MCF 10A (cell line): ENCODE data around the gene TMEM121. TPM values are rescaled to one million over a fixed set of nuclear protein-coding genes. Genes with fewer than 3 reads are reported as not detected.

Experiments
- BruUV-seq: library from RNA; stranded (reverse); fragments of 400-500 nt; replicated peaks from 2 replicates; lab custom pipeline; 2021; lab: Mats Ljungman, UMichigan
- CTCF ChIA-PET: fragments of 300-600 bp; sonication (Branson Sonifier 250); formaldehyde crosslinking; extraction: SDS; loops from one replicate; lab custom pipeline; 2021; ENCODE audit warnings: antibody characterized with exemption, inconsistent platforms; lab: Yijun Ruan, JAX
- POLR2A ChIA-PET: fragments of 300-600, 350-650 bp; sonication (Branson Sonifier 250); formaldehyde crosslinking; extraction: SDS; loops from one replicate; lab custom pipeline; 2020; ENCODE audit warnings: antibody characterized with exemption, inconsistent platforms; lab: Yijun Ruan, JAX
- DNase-seq: peaks from one replicate; pipeline ENCODE4 v3.0.0-alpha.2; 2018; ENCODE audit not compliant: unreplicated experiment
- H3K27ac Mint-ChIP-seq: one replicate; pipeline ENCODE4 v1.8.0; 2022; ENCODE audit warnings: mild to moderate bottlenecking, low read depth, mixed read lengths; ENCODE audit not compliant: unreplicated experiment
- H3K27me3 Mint-ChIP-seq: one replicate; pipeline ENCODE4 v1.8.0; 2022; ENCODE audit warnings: mixed read lengths; ENCODE audit not compliant: insufficient read depth, unreplicated experiment
- H3K36me3 Mint-ChIP-seq: one replicate; pipeline ENCODE4 v1.8.0; 2022; ENCODE audit warnings: mild to moderate bottlenecking, moderate library complexity, mixed read lengths; ENCODE audit not compliant: insufficient read depth, unreplicated experiment
- H3K4me1 Mint-ChIP-seq: one replicate; pipeline ENCODE4 v1.8.0; 2022; ENCODE audit warnings: mixed read lengths; ENCODE audit not compliant: insufficient read depth, unreplicated experiment
- H3K4me3 Mint-ChIP-seq: one replicate; pipeline ENCODE4 v1.8.0; 2022; ENCODE audit warnings: mild to moderate bottlenecking, moderate library complexity, mixed read lengths; ENCODE audit not compliant: unreplicated experiment
- H3K9me3 Mint-ChIP-seq: one replicate; pipeline ENCODE4 v1.8.0; 2022; ENCODE audit warnings: mixed read lengths; ENCODE audit not compliant: unreplicated experiment
- intact Hi-C: fragments of 100-400 bp; cut with micrococcal nuclease; formaldehyde crosslinking; loops from 2 replicates; pipeline ENCODE4 v1.14.1; 2022
- total RNA-seq: library from RNA; stranded (reverse); gene quantifications from 2 replicates; pipeline ENCODE4 v1.2.3, GENCODE V29; 2022
- TF ChIP-seq, protein P1 (sequence below): fragments of 200-600 bp; IDR thresholded peaks from one replicate; pipeline ENCODE4 v1.8.0; 2022; ENCODE audit warnings: antibody characterized with exemption, mild to moderate bottlenecking; ENCODE audit not compliant: unreplicated experiment

The TMEM121 gene
- total RNA-seq, 1 experiment from 2014 or later = 0.68 TPM

- intact Hi-C loops = no loop called here
- Mint-ChIP-seq H3K27ac (no peak overlapping the region), H3K4me1 (peaks cover 5% of the 10 kb centered on the region), H3K9me3 (no peaks in the 10 kb centered on the region), H3K4me3 (no peak overlapping the region), H3K27me3 (no peaks in the 10 kb centered on the region), H3K36me3 (peaks cover 14% of the 10 kb centered on the region)
- DNase-seq = no peak
- TF ChIP-seq, protein P1, sequence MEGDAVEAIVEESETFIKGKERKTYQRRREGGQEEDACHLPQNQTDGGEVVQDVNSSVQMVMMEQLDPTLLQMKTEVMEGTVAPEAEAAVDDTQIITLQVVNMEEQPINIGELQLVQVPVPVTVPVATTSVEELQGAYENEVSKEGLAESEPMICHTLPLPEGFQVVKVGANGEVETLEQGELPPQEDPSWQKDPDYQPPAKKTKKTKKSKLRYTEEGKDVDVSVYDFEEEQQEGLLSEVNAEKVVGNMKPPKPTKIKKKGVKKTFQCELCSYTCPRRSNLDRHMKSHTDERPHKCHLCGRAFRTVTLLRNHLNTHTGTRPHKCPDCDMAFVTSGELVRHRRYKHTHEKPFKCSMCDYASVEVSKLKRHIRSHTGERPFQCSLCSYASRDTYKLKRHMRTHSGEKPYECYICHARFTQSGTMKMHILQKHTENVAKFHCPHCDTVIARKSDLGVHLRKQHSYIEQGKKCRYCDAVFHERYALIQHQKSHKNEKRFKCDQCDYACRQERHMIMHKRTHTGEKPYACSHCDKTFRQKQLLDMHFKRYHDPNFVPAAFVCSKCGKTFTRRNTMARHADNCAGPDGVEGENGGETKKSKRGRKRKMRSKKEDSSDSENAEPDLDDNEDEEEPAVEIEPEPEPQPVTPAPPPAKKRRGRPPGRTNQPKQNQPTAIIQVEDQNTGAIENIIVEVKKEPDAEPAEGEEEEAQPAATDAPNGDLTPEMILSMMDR = no peak
- CTCF ChIA-PET = interaction anchor here (0.5 kb wide), 1 partner anchor 126 kb away, joined by 4 read pairs; no protein-coding TSS in a partner anchor
- POLR2A ChIA-PET = no interaction called here
- no TSS peak for BruUV-seq
Measured at GRCh38 chr14:105492971-105493871, 33.2 kb upstream of the TMEM121 start.

DNA sequence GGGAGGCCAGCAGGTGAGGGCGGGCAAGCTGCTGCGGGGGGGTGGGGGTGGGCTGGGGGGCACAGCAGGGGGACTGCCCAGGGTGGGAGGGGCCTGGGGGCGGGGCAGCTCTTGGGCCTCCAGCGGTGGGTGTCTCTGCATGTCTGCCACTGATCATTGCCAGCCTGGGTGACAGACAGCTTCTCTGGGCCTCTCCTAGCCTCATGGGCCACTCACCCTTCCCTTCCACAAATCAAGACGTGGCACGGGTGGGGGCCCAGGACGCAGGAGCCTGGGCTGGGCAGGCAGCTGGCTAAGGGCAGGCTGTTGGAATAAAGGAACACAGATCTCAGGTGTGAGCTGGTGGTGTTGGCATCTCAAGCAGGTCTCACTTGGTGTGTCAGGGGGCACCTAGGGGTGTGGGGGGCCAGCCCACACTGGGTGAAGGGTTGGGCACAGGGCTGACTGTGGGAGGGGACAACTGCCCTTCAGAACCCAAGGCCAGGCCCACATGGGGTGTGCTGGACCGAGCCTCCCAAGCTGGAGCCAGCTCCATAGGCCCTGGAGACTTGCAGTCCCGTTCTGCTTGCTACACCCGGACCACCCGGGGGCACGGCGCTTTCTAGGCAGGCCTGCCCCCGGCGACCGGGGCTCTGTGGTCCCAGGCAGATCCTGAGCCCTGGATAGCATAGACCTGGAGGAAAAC lies 32.3 kb upstream of the TMEM121 start:
- CTCF ChIA-PET = interaction anchor here (0.8 to 1.2 kb wide), 2 partner anchors 12 to 36 kb away, joined by 3 to 4 read pairs; no protein-coding TSS in a partner anchor
- H3K36me3 Mint-ChIP-seq = peaks cover 14% of the 10 kb centered on the region

DNA sequence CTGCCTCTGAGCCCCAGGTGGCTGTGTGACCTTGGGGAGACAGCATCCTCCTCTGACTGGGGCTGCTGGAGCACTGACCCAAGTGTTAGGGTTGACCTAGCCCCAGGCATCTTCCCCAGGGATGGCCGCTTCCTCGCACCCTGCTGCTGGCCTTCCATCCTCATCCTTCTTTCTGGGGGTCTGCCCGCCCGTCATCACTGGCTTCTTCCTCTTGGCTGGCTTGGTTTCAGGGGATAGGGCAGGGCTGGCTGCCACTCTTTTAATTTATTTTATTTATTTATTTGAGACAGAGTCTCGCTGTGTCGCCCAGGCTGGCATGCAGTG lies 31.8 kb upstream of the TMEM121 start:
- H3K9me3 Mint-ChIP-seq = no peaks in the 10 kb centered on the region
- ChIA-PET POLR2A (no interaction called here), CTCF (interaction anchor here (0.8 to 1.2 kb wide), 2 partner anchors 13 to 35 kb away, joined by 3 to 4 read pairs; no protein-coding TSS in a partner anchor)
- intact Hi-C loops = no loop called here
- no peak overlapping the region for H3K4me3 Mint-ChIP-seq
- DNase-seq = no peak
- TF ChIP-seq, protein P1 = no peak
- H3K27ac Mint-ChIP-seq = no peak overlapping the region
- no peaks in the 10 kb centered on the region for H3K27me3 Mint-ChIP-seq
- peaks cover 5% of the 10 kb centered on the region for H3K4me1 Mint-ChIP-seq
- peaks cover 14% of the 10 kb centered on the region for H3K36me3 Mint-ChIP-seq
- BruUV-seq = no TSS peak

More for the DNA sequence above, 32.3 kb upstream of the TMEM121 start:
- H3K4me1 Mint-ChIP-seq = peaks cover 5% of the 10 kb centered on the region
- H3K4me3 Mint-ChIP-seq = no peak overlapping the region
- intact Hi-C loops = no loop called here
- TF ChIP-seq, protein P1 = no peak
- POLR2A ChIA-PET = no interaction called here
- no peak for DNase-seq
- no TSS peak for BruUV-seq
- H3K27me3 Mint-ChIP-seq = no peaks in the 10 kb centered on the region
- no peaks in the 10 kb centered on the region for H3K9me3 Mint-ChIP-seq
- no peak overlapping the region for H3K27ac Mint-ChIP-seq
